B cell (primary cell): Measurements from ENCODE around the gene TMEM139.

ENCODE experiments used
- EZH2 ChIP-seq: IDR thresholded peaks from 2 replicates; pipeline ENCODE4 v1.6.1; 2012; ENCODE audit warnings: borderline replicate concordance, low read depth, mild to moderate bottlenecking, moderate library complexity, low read length; ENCODE audit not compliant: insufficient read depth, poor library complexity, severe bottlenecking
- TF ChIP-seq, protein P1 (sequence below): fragments of 200-600 bp; IDR thresholded peaks from one replicate; pipeline ENCODE4 v1.8.0; 2022; ENCODE audit warnings: antibody characterized with exemption, mild to moderate bottlenecking

DNA sequence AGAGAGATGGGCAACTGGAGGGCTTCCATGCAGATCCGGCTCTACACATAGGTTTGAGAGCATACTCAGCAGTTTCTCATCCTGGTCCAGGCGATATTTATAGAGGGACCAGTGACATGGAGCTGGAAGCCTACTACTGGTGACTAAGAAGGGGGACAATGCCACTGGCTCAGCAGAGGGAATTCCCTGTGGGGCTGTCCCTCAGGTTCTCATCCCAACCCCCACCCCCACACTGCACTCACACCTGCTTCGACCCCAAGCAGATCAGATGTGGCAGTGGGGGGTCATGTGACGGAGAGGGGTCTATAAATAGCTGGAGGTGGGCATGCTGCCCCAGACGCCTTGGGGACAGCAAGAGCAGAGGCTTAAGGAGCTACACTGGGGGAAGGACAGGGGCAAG lies 31.0 kb downstream of the TMEM139 start, which contains the start of gene CLCN1:
- TF ChIP-seq, protein P1, sequence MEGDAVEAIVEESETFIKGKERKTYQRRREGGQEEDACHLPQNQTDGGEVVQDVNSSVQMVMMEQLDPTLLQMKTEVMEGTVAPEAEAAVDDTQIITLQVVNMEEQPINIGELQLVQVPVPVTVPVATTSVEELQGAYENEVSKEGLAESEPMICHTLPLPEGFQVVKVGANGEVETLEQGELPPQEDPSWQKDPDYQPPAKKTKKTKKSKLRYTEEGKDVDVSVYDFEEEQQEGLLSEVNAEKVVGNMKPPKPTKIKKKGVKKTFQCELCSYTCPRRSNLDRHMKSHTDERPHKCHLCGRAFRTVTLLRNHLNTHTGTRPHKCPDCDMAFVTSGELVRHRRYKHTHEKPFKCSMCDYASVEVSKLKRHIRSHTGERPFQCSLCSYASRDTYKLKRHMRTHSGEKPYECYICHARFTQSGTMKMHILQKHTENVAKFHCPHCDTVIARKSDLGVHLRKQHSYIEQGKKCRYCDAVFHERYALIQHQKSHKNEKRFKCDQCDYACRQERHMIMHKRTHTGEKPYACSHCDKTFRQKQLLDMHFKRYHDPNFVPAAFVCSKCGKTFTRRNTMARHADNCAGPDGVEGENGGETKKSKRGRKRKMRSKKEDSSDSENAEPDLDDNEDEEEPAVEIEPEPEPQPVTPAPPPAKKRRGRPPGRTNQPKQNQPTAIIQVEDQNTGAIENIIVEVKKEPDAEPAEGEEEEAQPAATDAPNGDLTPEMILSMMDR: no peak
- TF ChIP-seq EZH2: no peak
